Measurements from ENCODE around the gene PLPPR2.
"Not testable (repeated sequence)": the region's sequence is repeated elsewhere in the genome, so short reads cannot be mapped to it uniquely, and the experiment has no call there.

The PLPPR2 gene, protein sequence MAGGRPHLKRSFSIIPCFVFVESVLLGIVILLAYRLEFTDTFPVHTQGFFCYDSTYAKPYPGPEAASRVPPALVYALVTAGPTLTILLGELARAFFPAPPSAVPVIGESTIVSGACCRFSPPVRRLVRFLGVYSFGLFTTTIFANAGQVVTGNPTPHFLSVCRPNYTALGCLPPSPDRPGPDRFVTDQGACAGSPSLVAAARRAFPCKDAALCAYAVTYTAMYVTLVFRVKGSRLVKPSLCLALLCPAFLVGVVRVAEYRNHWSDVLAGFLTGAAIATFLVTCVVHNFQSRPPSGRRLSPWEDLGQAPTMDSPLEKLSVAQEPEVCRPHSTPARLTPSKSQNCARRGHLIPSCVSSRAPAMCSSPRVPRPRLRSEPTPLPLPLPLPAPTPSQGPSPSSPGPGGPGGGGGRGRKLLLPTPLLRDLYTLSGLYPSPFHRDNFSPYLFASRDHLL

GRCh38 chr19:11355160-11356073, at the start of gene PLPPR2:
Gene PLPPR2, plus strand, starts transcription at chr19:11355432. Its CDS starts 2,242 bp downstream, at chr19:11357674.
- H3K4me3 Mint-ChIP-seq = peak within 1 kb of the TSS; percentile 77
- peaks cover 10% of the 10 kb centered on the region for H3K4me1 Mint-ChIP-seq
- no peak within 1 kb of the TSS for H3K27ac Mint-ChIP-seq
- no peaks in the 10 kb centered on the region for H3K27me3 Mint-ChIP-seq
- H3K36me3 Mint-ChIP-seq = no peaks in the 10 kb centered on the region
- H3K9me3 Mint-ChIP-seq = no peaks in the 10 kb centered on the region

GRCh38 chr19:11306337-11306736, 48.9 kb upstream of the PLPPR2 start:
- no peaks in the 10 kb centered on the region for H3K9me3 Mint-ChIP-seq
- H3K27ac Mint-ChIP-seq = peak overlapping the region; percentile 30
- H3K36me3 Mint-ChIP-seq = no peaks in the 10 kb centered on the region
- no peaks in the 10 kb centered on the region for H3K4me1 Mint-ChIP-seq
- H3K4me3 Mint-ChIP-seq = no peak overlapping the region
- peaks cover 4% of the 10 kb centered on the region for H3K27me3 Mint-ChIP-seq

DNA sequence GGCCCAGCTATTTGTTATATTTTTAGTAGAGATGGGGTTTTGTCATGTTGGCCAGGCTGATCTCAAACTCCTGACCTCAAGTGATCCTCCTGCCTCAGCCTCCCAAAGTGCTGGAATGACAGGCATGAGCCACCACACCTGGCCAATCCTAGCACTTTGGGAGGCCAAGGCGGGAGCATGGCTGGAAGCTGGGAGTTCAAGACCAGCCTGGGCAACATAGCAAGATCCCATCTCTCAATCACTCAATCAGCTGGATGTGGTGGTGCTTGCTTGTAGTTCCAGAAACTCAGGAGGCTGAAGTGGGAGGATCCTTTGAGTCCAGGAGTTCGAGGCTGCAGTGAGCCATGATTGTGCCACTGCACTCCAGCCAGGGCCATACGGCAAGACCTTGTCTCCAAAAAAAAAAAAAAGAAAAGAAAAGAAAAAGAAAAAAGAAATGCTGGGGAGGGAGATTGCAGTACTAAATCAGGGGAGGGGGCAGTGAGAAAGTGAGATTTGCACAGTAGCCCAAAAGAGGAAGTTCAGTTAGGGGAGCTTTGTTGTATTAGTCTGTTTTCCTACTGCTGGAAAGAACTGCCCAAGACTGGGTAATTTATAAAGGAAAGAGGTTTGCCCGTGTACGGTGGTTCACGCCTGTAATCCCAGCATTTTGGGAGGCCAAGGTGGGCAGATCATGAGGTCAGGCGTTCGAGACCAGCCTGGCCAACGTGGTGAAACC, 34.8 kb upstream of the PLPPR2 start:
- not testable (repeated sequence) for H3K27ac Mint-ChIP-seq

GRCh38 chr19:11321191-11322126, 33.8 kb upstream of the PLPPR2 start:
- Mint-ChIP-seq H3K27me3 (peaks cover 6% of the 10 kb centered on the region), H3K4me1 (peaks cover 18% of the 10 kb centered on the region), H3K4me3 (no peak overlapping the region), H3K27ac (no peak overlapping the region), H3K36me3 (no peaks in the 10 kb centered on the region), H3K9me3 (no peaks in the 10 kb centered on the region)

More for the DNA sequence above, 34.8 kb upstream of the PLPPR2 start:
- not testable (repeated sequence) for H3K27me3 Mint-ChIP-seq, H3K36me3 Mint-ChIP-seq, H3K4me3 Mint-ChIP-seq, H3K9me3 Mint-ChIP-seq
- H3K4me1 Mint-ChIP-seq = peaks cover 18% of the 10 kb centered on the region

DNA sequence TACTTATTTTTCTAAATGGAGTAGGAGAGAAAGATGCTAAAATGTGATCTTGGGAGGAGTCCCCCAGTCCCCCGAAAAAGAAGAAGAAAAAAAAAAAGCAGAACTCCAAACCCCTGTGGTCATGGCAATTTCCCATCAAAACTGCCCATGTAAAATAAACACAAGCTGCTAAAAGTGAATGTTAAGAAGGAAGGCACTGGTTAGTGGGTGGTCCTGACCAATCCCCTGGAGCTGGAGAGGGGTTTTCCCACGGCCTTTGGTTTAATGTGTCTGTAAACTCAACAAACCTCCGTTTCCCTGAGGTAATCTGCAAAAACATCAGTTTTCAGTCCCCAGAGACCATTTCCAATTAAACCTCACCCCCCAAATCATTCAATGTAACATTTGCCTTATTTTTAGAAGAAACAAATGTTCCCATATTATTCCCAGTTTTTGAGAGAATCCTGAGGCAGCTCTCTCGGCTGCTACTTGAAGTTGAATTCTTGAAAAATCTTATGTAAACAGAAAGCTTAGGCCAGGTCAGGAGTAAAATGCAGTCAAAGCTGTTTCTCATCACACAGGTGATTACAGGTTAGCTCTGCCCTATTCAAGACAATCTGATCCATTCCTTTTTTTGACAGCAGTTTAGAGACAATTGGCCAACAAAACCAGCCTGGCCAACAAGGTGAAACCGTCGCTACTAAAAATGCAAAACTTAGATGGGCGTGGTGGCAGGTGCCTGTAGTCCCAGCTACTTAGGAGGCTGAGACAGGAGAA, 32.8 kb upstream of the PLPPR2 start:
- no peaks in the 10 kb centered on the region for H3K36me3 Mint-ChIP-seq
- peaks cover 3% of the 10 kb centered on the region for H3K27me3 Mint-ChIP-seq
- no peak overlapping the region for H3K27ac Mint-ChIP-seq
- H3K4me3 Mint-ChIP-seq = no peak overlapping the region
- no peaks in the 10 kb centered on the region for H3K9me3 Mint-ChIP-seq
- peaks cover 18% of the 10 kb centered on the region for H3K4me1 Mint-ChIP-seq

DNA sequence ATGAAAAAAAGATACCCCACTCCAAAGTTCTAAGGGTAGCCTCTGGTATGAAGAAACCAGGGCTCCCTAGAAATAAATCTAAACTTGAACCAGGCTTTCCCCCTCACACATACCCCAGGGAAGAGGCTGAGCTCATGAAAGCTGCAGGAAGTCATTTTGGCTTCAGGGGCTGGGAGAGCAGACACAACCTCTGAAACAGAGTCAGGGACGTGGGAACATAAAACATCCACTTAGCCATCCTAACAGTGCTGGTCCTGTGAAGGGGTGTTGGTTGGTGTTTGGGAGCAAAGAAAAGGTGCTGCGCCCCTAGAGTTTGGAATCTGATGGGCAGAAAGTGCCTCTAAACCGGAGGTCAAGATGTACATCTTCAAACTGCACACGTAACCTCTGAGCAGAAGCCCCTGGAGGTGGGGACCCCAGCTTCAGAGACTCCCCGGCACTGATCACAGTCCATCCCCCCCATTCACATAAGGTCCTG, 31.6 kb upstream of the PLPPR2 start:
- no peaks in the 10 kb centered on the region for H3K36me3 Mint-ChIP-seq
- H3K4me1 Mint-ChIP-seq = peaks cover 18% of the 10 kb centered on the region
- no peaks in the 10 kb centered on the region for H3K9me3 Mint-ChIP-seq
- H3K27ac Mint-ChIP-seq = peak overlapping the region; percentile 79
- H3K4me3 Mint-ChIP-seq = peak overlapping the region; percentile 39
- H3K27me3 Mint-ChIP-seq = peaks cover 2% of the 10 kb centered on the region

DNA sequence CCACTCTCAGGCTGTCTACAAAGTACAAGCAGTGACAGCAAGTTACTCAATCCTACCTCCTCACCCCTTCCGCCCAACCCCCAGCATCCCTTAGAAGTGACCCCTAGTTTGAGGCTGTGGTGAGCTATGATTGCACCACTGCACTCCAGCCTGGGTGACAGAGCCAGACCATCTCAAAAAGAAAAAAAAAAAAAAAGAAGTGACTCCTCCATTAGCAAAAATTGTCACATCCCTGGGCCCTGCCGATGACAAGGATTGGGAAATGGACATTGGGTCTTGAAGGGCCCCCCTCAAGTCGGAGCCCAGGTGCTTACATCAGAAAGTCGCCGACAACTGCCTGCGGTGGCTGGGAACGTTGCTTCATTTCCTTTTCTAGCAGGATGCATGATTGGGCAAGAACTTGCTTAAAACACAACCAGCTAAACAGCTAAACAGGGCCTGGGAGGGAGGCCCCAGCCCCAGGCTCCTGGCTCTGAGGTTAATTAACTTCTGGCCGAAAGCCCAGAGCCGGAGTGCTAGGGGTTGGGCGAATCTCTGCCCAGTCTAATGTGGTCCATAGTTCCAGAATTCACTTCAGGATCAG, 31.1 kb upstream of the PLPPR2 start:
- Mint-ChIP-seq H3K27me3 (no peaks in the 10 kb centered on the region), H3K4me3 (peak overlapping the region; percentile 39), H3K27ac (peak overlapping the region; percentile 79), H3K36me3 (no peaks in the 10 kb centered on the region), H3K4me1 (peaks cover 18% of the 10 kb centered on the region), H3K9me3 (no peaks in the 10 kb centered on the region)

- peaks cover 18% of the 10 kb centered on the region for H3K4me1 Mint-ChIP-seq
- H3K27me3 Mint-ChIP-seq = no peaks in the 10 kb centered on the region
- peak overlapping the region; percentile 79 for H3K27ac Mint-ChIP-seq
- no peak overlapping the region for H3K4me3 Mint-ChIP-seq
- H3K9me3 Mint-ChIP-seq = no peaks in the 10 kb centered on the region
- no peaks in the 10 kb centered on the region for H3K36me3 Mint-ChIP-seq
Observed at GRCh38 chr19:11324748-11325389, 30.4 kb upstream of the PLPPR2 start.

DNA sequence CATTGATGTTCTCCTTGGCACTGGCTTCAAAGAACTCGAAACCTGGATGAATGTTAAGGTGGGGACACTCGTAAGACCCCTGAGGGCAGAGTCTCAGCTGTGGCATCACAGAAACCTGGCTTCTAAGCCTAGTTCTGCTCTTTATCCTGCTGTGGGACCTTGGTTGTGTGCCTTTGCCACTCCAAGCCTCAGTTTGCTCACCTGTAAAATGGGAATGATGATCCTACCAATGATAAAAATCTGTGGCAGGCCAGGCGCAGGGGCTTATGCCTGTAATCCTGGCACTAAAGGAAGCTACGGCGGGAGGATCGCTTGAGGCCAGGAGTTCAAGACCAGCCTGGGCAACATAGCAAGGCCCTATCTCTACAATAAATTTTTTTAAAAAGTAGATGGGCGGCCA, 29.7 kb upstream of the PLPPR2 start:
- Mint-ChIP-seq H3K9me3 (no peaks in the 10 kb centered on the region), H3K4me1 (peaks cover 18% of the 10 kb centered on the region), H3K27ac (no peak overlapping the region)

GRCh38 chr19:11330127-11330526, 25.1 kb upstream of the PLPPR2 start:
- no peaks in the 10 kb centered on the region for H3K27me3 Mint-ChIP-seq
- no peak overlapping the region for H3K4me3 Mint-ChIP-seq
- H3K27ac Mint-ChIP-seq = no peak overlapping the region
- H3K36me3 Mint-ChIP-seq = peaks cover 5% of the 10 kb centered on the region
- H3K4me1 Mint-ChIP-seq = no peaks in the 10 kb centered on the region
- H3K9me3 Mint-ChIP-seq = no peaks in the 10 kb centered on the region

More for the DNA sequence above, 29.7 kb upstream of the PLPPR2 start:
- Mint-ChIP-seq H3K4me3 (no peak overlapping the region), H3K36me3 (no peaks in the 10 kb centered on the region), H3K27me3 (no peaks in the 10 kb centered on the region)

DNA sequence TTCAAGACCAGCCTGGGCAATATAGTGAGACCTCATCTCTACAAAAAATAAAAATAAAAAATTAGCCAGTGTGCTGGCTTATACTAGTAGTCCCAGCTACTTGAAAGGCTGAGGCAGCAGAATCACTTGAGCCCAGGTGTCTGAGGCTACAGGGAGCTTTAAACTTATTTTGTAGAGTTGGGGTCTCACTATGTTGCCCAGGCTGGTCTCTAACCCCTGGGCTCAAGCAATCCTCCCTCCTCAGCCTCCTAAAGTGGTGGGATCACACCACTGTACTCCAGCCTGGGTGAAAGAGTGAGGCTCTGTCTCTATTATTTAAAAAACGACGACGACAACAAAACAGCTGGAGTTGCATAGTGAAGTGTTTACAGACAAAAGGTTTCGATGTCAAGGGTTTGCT, 23.7 kb upstream of the PLPPR2 start:
- Mint-ChIP-seq H3K36me3 (peaks cover 10% of the 10 kb centered on the region), H3K9me3 (no peaks in the 10 kb centered on the region), H3K4me1 (no peaks in the 10 kb centered on the region), H3K4me3 (no peak overlapping the region), H3K27ac (no peak overlapping the region), H3K27me3 (no peaks in the 10 kb centered on the region)

DNA sequence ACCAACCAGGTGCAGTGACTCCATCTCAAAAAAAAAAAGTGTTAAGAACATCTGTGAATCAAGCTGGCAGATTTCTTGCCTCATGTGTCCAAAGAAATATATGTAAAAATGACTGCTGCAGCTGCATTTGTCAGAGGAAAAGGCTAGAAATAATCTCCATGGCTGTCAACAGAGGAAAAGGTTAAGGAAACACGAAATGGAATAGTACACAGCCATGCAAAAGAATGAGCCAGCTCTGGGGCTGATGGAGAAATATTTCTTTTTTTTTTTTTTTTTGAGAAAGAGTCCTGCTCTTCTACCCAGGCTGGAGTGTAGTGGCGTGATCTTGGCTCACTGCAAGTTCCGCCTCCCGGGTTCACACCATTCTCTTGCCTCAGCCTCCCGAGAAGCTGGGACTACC, 22.4 kb upstream of the PLPPR2 start:
- Mint-ChIP-seq H3K4me3 (no peak overlapping the region), H3K4me1 (peaks cover 10% of the 10 kb centered on the region), H3K9me3 (no peaks in the 10 kb centered on the region), H3K27me3 (no peaks in the 10 kb centered on the region), H3K27ac (no peak overlapping the region), H3K36me3 (peaks cover 10% of the 10 kb centered on the region)

- H3K36me3 Mint-ChIP-seq = peaks cover 10% of the 10 kb centered on the region
- H3K4me3 Mint-ChIP-seq, H3K27ac Mint-ChIP-seq, H3K9me3 Mint-ChIP-seq, H3K27me3 Mint-ChIP-seq: not testable (repeated sequence)
- peaks cover 18% of the 10 kb centered on the region for H3K4me1 Mint-ChIP-seq
Observed at GRCh38 chr19:11333838-11334237, 21.4 kb upstream of the PLPPR2 start.
